Mucosa of descending colon (tissue), 3 donors: ENCODE measurements around the gene BMP10. TPM values are rescaled to one million over a fixed set of nuclear protein-coding genes. Genes with fewer than 3 reads are reported as not detected.

ENCODE experiments used
- total RNA-seq, 3 donors: library from RNA; stranded (reverse); fragmentation: NEBNext Ultra II Directional in 2 of 3; extraction: Animal tissue kit (Norgen Biotek cat#: 25700) in 2 of 3; gene quantifications; one replicate each; pipeline versions ENCODE4 v1.2.1 to v1.2.4, GENCODE V29; 2021 to 2023
- donor health status: DM: no; HTN: no; CAD: no; lungs with moderate emphysema.
- donor health status: DM: no; HTN: no; CAD: no.
- donor health status: DM: no; HTN: yes; CAD: no.

Gene BMP10
- total RNA-seq, 3 donors from 2014 or later, result 0.43 TPM; not detected in 2

Other genes starting within 250 kb of the BMP10 start
- gene PROKR1, start 227.8 kb downstream of the BMP10 start, total RNA-seq, result under 1 TPM in 2 of 3 donors, not detected in 1; 0.12 to 0.73 TPM
- 1 to 10 TPM; 3.1 to 8.8 (median 8.2) TPM for gene ARHGAP25, start 136.6 kb downstream of the BMP10 start, total RNA-seq
- not detected for gene GKN2, start 81.5 kb upstream of the BMP10 start, total RNA-seq
- not detected for gene GKN1, start 103.2 kb upstream of the BMP10 start, total RNA-seq
- gene ANTXR1, start 141.8 kb upstream of the BMP10 start, total RNA-seq, result 10 to 100 TPM; 10.7 to 77.7 (median 18.6) TPM